Liver (tissue), 3 donors: Measurements from ENCODE around the gene LILRB5.

Experiments used
- ATF3 ChIP-seq: IDR thresholded peaks from 2 replicates; pipeline ENCODE4 v1.6.1; 2016; ENCODE audit warnings: antibody characterized with exemption
- FOXA1 ChIP-seq: IDR thresholded peaks from 2 replicates; pipeline ENCODE4 v1.6.1; 2016; ENCODE audit warnings: antibody characterized with exemption
- HNF4G ChIP-seq: IDR thresholded peaks from 2 replicates; pipeline ENCODE4 v1.6.1; 2016; ENCODE audit warnings: antibody characterized with exemption
- JUND ChIP-seq, 2 donors: IDR thresholded peaks; 2 replicates each; pipeline ENCODE4 v1.6.1; 2016; ENCODE audit warnings: antibody characterized with exemption in 2 of 2
- MAX ChIP-seq: IDR thresholded peaks from 2 replicates; pipeline ENCODE4 v1.6.1; 2016; ENCODE audit warnings: antibody characterized with exemption
- RAD21 ChIP-seq, 2 donors: IDR thresholded peaks; 2 replicates each; pipeline ENCODE4 v1.6.1; 2016; ENCODE audit warnings: antibody characterized with exemption in 2 of 2, mild to moderate bottlenecking in 2 of 2
- REST ChIP-seq: IDR thresholded peaks from 2 replicates; pipeline ENCODE4 v1.6.1; 2016; ENCODE audit warnings: antibody characterized with exemption, mild to moderate bottlenecking
- SP1 ChIP-seq: IDR thresholded peaks from 2 replicates; pipeline ENCODE4 v1.6.1; 2018; ENCODE audit warnings: antibody characterized with exemption, mild to moderate bottlenecking
- TAF1 ChIP-seq: conservative IDR thresholded peaks from 2 replicates; pipeline ENCODE4 v1.6.1; 2016; ENCODE audit warnings: antibody characterized with exemption, mild to moderate bottlenecking
- YY1 ChIP-seq: IDR thresholded peaks from 2 replicates; pipeline ENCODE4 v1.6.1; 2016; ENCODE audit warnings: antibody characterized with exemption, mild to moderate bottlenecking
- TF ChIP-seq, protein P1 (sequence below): fragments of 150-350 bp; IDR thresholded peaks from 2 replicates; pipeline ENCODE4 v1.5.1; 2017; ENCODE audit warnings: improper control_type of control experiment, low read depth, low read length; ENCODE audit not compliant: missing input control
- donor health status: healthy.
- donor health status: healthy.

DNA sequence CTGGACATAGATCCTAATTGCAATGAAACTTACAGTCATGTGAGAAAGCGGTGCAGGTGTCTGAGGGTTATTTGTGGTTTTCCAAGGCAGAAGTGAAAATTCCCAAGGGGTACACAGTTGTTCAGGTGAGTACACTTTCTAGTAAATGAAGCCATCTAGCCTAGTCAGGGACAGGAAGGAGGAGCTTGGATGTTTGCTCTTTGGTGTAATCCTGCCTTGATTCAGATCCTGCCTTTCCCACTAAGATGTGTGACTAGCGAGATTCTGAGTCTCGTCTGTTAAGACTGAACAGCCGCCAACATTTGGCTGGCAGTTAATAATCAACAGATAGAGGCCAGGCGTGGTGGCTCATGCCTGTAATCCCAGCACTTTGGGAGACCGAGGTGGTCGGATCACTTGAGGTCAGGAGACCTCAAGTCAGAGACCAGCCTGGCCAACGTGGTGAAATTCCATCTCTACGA is 53.9 kb downstream of the LILRB5 start:
- TF ChIP-seq MAX (no peak), RAD21 (IDR thresholded peaks at IDR 0.05) (peak; percentile 8 to 29), YY1 (peak; percentile 48), SP1 (peak; percentile 69), ATF3 (no peak), HNF4G (peak; percentile 29), JUND (IDR thresholded peaks at IDR 0.05) (peak; percentile 61 to 62), REST (peak; percentile 59), TAF1 (peak; percentile 30), FOXA1 (no peak)
- TF ChIP-seq, protein P1, sequence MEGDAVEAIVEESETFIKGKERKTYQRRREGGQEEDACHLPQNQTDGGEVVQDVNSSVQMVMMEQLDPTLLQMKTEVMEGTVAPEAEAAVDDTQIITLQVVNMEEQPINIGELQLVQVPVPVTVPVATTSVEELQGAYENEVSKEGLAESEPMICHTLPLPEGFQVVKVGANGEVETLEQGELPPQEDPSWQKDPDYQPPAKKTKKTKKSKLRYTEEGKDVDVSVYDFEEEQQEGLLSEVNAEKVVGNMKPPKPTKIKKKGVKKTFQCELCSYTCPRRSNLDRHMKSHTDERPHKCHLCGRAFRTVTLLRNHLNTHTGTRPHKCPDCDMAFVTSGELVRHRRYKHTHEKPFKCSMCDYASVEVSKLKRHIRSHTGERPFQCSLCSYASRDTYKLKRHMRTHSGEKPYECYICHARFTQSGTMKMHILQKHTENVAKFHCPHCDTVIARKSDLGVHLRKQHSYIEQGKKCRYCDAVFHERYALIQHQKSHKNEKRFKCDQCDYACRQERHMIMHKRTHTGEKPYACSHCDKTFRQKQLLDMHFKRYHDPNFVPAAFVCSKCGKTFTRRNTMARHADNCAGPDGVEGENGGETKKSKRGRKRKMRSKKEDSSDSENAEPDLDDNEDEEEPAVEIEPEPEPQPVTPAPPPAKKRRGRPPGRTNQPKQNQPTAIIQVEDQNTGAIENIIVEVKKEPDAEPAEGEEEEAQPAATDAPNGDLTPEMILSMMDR = no peak
